HG03575 (cell line): Measurements from ENCODE around the gene AP5M1.
"Not testable (repeated sequence)": the region's sequence is repeated elsewhere in the genome, so short reads cannot be mapped to it uniquely, and the experiment has no call there.

Experiments used
- ATAC-seq: cut with Tn5 transposase; IDR thresholded peaks from one replicate; pipeline ENCODE4 v1.9.1; 2021; ENCODE audit not compliant: unreplicated experiment, insufficient number of reproducible peaks, low FRiP score; ENCODE audit errors: extremely low read depth

The AP5M1 gene

DNA sequence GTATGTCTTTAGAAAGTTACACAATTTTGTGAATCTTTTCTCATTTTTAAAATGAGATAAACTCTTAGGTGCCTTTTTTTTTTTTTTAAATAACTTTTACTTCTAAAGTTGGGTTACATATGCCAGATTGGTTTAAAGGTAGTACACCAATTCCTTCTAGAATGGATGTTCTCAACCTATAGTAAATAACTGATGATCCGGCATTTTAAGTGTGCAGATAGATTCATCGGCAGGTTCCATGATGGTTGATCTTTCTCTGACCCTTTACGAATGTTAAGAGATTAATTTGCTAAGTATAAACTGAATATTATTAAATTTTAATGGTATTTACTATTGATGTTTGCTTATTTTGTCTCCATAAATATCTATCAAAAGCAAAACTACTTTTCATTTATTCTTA is 8.3 kb downstream of the AP5M1 start:
- no peak for ATAC-seq

DNA sequence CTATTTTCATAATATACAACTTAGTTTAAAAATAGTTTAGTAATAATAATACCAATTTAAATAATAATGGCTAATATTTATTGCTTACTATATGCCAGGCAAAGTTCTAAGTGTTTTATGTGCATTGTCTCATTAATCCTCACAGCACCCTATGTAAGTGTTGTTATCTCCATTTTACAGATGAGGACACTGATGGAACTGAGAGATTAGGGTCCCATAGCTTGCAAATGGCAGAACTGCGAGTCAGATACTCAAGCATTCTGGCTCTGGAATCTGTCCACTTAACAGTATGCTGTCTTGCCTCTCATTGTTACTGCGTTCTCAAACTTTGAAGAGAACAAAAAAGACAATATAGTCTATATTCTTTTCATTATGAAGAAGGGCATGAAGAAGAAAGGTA is 19.0 kb downstream of the AP5M1 start:
- no peak for ATAC-seq

DNA sequence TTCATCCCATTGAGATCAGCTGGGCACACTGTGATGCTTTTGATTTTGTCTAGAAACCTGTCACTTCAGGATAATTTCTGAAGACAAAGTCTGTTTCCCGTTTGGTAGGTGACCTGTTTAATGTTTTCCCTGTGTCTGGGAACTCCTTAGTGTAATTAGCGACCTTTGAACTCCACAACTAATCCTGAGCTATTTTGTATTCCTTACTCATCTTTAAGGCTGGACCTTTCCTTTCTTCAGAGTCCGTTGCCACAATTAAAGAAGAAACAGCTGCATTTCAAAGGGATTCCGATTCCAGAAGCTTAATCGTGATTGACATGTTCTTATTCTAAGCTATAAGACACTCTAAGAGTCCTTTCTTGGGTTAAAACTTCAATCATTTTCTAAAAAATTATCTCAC is 22.0 kb downstream of the AP5M1 start:
- ATAC-seq, result no peak

DNA sequence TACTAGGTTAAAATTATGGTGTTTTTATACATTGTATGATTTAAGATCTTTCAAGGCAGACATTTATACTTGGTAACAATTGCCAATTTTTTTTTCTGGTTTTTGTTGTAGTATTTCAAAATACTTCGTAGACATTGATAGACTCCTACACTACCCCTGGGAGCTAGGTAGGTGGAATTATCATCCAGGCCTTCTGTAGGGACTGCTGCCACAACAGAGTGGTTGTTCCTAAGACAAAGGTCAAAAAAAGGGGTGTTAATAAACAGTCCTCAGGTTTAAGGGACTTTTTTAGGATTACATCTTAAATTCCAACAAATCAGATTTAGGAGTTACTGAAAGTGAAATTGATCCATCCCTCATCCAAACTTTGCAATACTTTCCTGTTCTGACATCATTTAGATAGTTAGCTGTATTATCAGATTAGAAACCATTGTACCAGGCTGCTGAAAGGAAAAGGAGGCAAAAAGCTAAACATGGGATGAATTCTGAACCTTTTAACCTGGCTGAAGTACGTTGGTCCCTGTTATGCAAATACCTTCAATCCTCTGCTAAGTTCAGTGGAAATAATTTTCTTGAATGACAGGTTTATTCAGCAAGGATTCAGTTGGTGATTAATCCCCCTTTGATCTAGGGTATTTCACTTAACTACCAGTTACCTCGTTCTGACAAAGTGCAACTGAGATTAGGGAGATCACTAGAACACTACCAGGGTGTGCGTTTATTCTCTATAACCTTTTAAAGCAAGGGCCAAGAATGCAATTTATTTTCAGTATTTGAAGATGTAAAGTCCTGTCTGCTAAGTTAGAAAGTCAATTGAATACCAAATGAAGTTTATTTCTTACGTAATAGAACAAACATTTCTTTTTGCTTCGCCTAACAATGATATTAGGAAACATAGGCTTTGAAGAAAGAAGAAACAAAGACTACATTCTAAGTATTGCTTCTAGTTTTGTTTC is 23.2 kb downstream of the AP5M1 start:
- no peak for ATAC-seq

DNA sequence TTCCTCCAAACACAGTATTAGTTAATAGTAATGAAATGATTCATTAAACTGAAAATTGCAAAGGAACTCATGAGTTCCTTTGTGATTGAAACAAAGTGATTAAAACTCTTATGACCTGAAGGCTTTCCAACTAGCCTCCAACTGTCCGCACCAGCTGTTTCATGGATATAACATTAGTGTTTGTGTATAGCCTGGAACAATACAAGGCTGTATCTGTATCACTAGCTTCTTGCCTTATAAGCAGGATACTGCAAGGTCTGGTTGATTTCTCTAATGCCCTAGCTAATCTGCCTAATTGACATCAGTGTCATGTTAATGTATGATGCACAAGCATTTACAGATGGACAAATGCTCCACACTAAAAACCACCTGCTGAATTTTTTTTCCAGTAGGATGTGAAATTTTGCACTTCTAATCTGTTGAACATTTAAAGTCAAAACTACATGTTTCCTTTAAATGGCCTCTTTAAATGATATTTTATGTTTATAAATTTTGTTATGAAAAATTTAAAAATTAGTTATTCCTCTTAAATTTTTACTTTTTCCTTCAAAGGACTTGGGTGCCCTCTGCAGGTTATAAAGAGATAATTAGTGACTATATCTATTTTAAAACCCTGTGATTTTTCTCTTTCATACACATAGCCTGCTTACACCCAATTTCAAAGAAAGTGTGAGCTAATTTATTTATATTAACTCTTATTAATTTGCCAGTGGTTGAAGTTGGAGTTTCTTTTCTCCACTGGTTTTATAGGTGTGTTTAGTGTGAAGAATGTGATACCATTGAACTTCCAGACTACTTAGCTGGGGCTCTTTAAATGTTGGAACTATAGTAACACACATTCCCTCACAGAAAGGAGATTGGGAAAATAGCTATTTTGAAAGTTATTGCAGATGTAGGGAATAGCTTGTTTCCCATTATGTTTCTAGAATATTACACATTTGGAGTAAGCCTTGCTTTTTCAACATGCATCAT is 25.4 kb downstream of the AP5M1 start:
- no peak for ATAC-seq

DNA sequence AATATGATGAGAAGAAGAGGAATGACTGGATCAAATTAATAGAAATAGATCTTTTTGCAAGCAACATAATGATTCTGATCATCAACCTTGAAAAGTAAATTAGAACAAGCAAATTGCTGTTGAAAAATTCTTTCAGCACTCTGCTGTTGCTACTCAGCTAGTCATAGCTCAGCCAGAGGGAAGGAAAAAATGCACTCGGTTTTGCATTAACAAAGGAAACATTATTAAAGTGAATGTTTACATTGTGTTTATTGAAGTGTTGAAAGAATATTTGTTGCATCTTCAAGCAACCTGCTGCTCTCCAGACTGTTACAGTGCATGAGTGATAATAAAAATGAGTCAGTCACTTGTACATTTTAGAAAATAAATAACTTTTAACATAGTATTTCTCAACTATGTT is 26.5 kb downstream of the AP5M1 start:
- ATAC-seq, result no peak

DNA sequence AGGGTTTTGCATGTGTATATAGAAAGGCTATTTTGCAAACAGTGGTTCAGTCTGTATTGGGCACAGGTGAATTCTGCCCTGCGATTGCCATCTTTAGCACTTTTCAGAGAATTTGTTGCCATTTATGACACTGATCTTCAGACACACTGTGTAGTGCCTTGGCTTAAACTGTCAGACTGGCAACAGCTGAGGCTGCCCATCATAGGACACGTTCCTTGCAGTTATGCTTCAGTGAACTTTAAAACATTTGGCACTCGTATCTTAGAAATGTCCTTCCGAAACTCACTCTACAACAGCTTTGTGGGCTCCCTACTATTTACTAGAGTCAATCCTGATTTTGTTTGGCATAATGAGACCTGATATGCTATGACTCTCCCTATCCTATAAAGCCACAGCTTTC is 29.1 kb downstream of the AP5M1 start:
- ATAC-seq, result no peak

DNA sequence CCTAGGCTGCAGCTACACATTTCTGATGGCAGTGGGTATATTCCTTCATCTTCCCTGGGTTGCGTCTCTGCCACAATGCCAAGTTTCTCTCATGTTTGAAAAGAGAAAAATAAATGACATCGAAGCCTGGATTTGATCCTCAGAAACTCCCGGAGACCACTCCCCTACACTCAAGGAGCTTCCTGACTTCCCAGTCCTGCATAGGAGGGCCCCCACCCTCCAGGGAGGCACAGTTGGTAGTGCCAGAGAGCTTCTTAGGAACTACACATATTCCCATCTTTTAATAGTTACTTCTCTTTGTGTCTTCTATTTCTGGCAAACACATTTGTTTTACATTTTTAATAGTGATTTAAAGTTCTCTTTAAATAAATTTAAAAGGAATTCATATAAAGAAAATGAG is 30.7 kb downstream of the AP5M1 start:
- no peak for ATAC-seq

DNA sequence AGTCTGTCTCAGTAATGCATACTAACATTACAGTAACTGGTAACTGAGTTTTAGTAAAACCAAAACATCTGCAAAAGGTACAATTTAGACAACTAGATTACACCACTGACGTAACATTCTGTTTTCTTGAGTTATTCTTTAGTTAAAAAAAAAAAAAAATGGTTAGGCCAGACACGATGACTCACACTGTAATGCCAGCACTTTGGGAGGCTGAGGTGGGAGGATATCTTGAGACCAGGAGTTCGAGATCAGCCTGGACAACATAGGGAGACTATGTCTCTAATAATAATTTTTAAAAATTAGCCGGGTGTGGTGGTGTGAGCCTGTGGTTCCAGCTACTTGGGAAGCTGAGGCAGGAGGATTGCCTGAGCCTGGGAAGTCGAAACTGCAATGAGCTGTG is 34.1 kb downstream of the AP5M1 start:
- no peak for ATAC-seq

DNA sequence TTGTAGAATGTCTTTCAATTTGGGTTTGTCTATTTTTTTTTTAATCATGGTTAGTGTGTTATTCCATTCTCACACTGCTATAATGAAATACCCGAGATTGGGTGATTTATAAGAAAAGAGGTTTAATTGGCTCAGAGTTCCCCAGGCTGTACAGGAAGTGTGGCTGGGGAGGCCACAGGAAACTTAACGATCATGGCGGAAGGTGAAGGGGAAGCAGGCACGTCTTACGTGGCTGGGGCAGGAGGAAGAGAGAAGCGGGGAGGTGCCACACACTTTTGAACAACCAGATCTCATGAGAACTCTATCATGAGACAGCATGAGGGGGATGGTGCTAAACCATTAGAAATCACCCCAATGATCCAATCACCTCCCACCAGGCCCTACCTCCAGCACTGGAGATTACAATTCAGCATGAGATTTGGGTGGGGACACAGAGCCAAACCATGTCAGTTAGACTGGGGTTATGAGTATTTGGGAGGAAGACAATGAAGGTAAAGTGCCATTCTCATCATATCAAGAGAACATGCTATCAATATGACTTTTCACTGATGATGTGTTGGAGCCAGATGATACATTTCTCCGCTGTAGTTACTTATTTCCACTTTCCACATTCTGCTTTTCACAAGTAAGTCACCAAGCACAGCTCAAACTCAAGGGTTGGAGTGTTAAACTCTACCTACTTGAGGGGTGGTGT is 45.8 kb downstream of the AP5M1 start:
- no peak for ATAC-seq

DNA sequence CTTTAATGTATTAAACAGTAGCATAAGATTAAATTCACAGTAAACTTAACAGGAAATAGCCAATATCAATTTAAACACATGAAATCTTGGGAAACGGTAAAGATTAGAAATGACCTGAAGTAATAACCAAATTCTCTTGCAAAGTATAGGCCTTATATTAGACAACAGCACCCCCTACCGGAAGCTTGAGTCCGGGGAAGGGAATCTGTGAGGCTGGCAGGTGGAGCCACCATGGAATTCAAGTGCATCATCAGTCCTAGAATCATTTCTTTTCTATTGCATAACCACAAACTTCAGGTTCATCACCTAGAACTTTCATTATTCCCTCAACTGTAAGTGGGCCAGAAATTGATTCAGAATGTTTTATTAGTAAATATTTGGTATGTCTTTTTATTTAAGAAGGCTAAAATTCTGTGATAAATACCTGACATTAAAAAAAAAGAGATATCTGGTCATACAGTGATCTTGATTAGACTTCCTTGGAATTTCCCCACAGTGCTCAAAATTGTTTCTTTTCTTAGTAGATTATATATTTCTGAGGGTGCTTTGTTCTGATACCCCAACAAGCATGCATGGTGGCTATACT is 48.6 kb downstream of the AP5M1 start:
- no peak for ATAC-seq

DNA sequence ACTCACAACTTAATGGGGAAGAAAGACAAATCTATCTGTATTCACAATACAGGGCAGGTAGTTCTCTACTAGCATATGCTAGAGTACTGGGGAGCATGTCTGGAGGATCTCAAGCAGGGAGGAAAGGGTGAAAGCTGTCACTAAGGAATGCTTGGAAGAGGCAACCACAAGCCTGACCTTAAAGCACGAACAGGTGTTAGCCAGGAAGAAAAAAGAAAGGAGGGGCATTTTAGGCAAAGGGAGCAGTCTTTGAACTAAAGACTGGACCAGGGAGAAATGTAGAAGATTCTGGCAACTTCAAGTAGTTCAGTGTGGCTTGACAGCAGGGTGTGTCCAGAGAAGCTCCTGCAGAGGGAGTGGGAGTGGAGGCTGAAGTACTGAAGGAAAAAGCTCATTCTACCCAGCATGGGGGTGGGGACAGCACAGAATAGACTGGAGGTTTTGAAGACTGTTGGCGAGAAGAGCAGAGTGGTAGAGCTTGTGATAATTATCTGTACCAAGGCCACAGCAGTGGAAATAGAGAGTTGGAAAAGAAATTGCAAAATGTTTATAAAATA is 50.9 kb downstream of the AP5M1 start:
- ATAC-seq, result no peak

DNA sequence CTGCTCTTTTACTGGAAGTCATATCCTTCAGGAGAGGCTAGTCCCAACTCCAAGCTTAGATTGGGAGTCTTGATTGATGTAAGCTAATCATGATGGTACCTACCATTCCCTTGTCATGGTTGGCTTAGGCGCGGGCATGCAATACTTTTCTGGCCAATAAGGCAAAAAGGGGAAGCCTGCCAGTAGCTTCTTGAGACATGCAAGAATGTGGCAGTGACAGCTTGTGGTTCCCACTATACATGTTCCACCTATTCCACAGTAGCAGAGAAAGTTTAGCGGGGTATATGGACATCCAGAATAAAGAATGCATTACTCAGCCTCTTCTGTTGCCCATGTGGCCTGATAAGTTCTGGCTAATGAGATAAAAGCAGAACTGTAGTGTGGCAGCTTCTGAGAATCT is 55.0 kb downstream of the AP5M1 start:
- ATAC-seq, result no peak

DNA sequence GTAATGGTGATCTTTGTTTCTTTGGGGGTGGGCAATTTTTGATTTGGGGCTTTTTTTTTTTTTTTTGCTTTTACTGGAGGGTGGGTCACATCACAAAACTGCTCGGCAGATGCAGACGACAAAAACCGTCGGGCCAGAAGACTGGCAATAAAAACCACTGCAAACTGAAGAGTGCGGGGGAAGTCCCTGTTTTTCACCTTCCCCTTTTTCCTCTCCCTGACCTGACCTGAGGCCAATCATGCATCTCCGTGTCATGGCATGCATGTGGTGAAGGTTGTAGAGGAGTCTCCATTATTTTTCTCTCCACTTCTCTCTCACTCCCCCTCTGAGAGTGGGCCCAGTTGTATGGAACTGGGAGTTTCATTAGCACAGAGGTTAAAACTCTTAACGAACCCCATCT is 57.5 kb downstream of the AP5M1 start:
- ATAC-seq, result peak; percentile 85

DNA sequence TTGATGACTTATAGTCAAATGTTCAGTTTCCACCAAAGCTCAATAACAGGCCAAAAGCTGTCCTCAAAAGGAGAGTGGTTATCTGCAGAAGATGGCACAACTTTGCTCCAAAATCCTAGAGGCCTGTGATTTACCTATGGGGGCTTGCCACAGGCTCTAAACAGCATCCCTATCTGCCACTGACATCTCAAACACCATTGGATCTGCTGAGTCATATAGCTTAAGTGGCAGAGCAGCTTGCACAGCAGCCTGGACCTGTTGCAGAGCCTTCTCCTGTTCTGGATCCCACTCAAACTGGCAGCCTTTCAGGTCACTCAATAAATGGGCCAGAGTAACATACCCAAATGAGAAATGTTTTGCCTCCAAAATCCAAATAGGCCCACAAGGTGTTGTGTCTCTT is 61.1 kb downstream of the AP5M1 start:
- no peak for ATAC-seq

DNA sequence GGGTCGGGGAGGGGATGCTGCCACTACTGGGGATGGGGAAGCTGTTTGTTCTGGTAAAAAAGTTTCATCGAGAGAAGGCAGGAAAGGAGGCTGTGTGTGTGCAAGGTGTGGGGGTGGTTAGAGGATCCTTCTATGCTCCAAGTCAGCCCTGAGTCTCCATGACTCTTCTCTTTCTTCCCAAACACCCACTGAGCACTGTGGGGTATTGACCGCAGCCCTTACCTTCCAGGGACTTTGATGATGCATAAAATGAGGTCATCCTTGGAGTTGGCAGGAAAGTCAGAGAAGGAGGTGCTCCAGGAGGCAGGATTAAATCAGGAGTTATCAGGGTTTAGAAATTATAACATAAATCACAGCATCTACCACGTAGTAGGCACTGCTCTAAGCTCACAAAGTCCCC is 63.7 kb downstream of the AP5M1 start:
- not testable (repeated sequence) for ATAC-seq

DNA sequence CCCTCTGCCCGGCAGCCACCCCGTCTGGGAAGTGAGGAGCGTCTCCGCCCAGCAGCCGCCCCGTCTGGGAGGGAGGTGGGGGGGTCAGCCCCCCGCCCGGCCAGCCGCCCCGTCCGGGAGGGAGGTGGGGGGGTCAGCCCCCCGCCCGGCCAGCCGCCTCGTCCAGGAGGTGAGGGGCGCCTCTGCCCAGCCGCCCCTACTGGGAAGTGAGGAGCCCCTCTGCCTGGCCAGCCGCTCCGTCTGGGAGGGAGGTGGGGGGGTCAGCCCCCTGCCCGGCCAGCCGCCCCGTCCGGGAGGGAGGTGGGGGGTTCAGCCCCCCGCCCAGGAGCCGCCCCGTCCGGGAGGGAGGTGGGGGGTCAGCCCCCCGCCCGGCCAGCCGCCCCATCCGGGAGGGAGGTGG is 65.0 kb downstream of the AP5M1 start:
- not testable (repeated sequence) for ATAC-seq

DNA sequence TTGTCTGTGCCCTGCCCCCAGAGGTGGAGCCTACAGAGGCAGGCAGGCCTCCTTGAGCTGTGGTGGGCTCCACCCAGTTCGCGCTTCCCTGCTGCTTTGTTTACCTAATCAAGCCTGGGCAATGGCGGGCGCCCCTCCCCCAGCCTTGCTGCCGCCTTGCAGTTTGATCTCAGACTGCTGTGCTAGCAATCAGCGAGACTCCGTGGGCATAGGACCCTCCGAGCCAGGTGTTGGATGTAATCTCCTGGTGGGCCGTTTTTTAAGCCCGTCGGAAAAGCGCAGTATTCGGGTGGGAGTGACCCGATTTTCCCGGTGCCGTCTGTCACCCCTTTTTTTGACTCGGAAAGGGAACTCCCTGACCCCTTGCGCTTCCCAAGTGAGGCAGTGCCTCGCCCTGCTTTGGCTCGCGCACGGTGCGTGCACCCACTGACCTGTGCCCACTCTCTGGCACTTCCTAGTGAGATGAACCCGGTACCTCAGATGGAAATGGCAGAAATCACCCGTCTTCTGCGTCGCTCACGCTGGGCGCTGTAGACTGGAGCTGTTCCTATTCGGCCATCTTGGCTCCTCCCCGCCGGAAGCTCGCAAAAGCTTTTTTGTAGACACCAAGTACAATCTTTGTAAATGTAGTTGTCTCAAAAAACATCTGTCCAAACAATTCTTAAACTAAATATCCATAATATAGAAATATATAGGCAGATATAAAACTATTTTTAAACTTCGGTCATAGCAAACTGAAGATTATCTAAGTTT is 75.0 kb downstream of the AP5M1 start:
- not testable (repeated sequence) for ATAC-seq
